ENCODE data around the gene NR0B1. TPM values are rescaled to one million over a fixed set of nuclear protein-coding genes. Genes with fewer than 3 reads are reported as not detected.

NR0B1 gene
- total RNA-seq, 1 donor from 2014 or later = 0.21 TPM

- Histone ChIP-seq H3K36me3 (no peaks in the 10 kb centered on the region), H3K27ac (no peak overlapping the region), H3K4me3 (no peak overlapping the region), H3K27me3 (no peaks in the 10 kb centered on the region), H3K9me3 (no peaks in the 10 kb centered on the region), H3K4me1 (no peaks in the 10 kb centered on the region)
- no peak for DNase-seq (ENCODE audit: low spot score in 2 of 2)
- intact Hi-C loops (cut with DNase I) = no loop called here
- TF ChIP-seq, protein P1, sequence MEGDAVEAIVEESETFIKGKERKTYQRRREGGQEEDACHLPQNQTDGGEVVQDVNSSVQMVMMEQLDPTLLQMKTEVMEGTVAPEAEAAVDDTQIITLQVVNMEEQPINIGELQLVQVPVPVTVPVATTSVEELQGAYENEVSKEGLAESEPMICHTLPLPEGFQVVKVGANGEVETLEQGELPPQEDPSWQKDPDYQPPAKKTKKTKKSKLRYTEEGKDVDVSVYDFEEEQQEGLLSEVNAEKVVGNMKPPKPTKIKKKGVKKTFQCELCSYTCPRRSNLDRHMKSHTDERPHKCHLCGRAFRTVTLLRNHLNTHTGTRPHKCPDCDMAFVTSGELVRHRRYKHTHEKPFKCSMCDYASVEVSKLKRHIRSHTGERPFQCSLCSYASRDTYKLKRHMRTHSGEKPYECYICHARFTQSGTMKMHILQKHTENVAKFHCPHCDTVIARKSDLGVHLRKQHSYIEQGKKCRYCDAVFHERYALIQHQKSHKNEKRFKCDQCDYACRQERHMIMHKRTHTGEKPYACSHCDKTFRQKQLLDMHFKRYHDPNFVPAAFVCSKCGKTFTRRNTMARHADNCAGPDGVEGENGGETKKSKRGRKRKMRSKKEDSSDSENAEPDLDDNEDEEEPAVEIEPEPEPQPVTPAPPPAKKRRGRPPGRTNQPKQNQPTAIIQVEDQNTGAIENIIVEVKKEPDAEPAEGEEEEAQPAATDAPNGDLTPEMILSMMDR (IDR thresholded peaks at IDR 0.05) = no peak
Measured at GRCh38 chrX:30304866-30305265, 4.3 kb downstream of the NR0B1 start.

DNA sequence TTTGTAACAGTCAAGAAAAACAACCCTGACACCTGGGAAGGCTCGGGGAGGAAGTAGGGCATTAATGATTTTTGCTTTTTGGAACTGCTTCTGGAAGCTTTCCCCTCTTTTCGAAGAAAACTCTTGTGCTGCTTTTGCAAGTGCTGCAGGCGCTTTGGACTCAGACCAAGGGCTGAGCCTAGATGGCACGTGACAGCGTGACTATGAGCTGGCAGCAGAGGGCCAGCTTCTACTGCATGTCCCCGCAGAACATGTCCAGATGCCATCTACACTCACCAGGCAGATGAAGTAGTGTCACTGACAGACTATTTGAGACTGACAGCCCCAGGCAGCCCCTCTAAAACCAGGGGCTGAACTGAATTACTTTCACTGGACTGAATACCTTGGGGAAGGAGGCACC, 6.2 kb downstream of the NR0B1 start:
- intact Hi-C loops (cut with DNase I) = no loop called here
- Histone ChIP-seq H3K27me3 (no peaks in the 10 kb centered on the region), H3K36me3 (no peaks in the 10 kb centered on the region), H3K4me3 (no peak overlapping the region), H3K4me1 (no peaks in the 10 kb centered on the region), H3K9me3 (no peaks in the 10 kb centered on the region), H3K27ac (no peak overlapping the region)
- TF ChIP-seq, protein P1 (IDR thresholded peaks at IDR 0.05) = no peak
- DNase-seq (ENCODE audit: low spot score in 2 of 2) = no peak

DNA sequence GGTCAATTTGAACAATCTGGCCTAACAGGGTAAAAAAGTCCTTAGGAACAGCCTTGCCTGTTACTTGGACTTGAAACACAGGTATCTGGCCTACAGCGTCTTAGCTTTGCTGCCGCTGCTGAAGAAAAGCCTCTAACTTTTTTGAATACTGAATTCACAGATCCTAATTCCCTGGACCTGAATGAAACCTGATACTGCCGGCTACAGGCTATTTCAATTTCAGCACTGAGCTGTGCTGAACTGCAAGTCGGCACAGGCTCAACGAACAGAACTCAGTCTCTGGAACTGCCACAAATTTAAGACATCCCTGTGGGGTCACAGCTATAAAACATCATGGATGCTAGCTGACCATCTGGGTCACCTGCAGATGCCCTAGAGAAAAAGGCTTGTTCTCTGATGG, 7.2 kb downstream of the NR0B1 start:
- H3K9me3 ChIP-seq = no peaks in the 10 kb centered on the region
- H3K4me1 ChIP-seq = no peaks in the 10 kb centered on the region
- intact Hi-C loops (cut with DNase I) = no loop called here
- no peak overlapping the region for H3K27ac ChIP-seq
- no peak for DNase-seq (ENCODE audit: low spot score in 2 of 2)
- TF ChIP-seq, protein P1 (IDR thresholded peaks at IDR 0.05) = no peak
- no peaks in the 10 kb centered on the region for H3K27me3 ChIP-seq
- H3K36me3 ChIP-seq = no peaks in the 10 kb centered on the region
- H3K4me3 ChIP-seq = no peak overlapping the region

GRCh38 chrX:30301208-30301607, 8.0 kb downstream of the NR0B1 start:
- H3K9me3 ChIP-seq = no peaks in the 10 kb centered on the region
- no peaks in the 10 kb centered on the region for H3K4me1 ChIP-seq
- H3K27ac ChIP-seq = no peak overlapping the region
- DNase-seq (ENCODE audit: low spot score in 2 of 2) = no peak
- intact Hi-C loops (cut with DNase I) = no loop called here
- H3K36me3 ChIP-seq = no peaks in the 10 kb centered on the region
- TF ChIP-seq, protein P1 (IDR thresholded peaks at IDR 0.05) = no peak
- no peak overlapping the region for H3K4me3 ChIP-seq
- H3K27me3 ChIP-seq = no peaks in the 10 kb centered on the region

DNA sequence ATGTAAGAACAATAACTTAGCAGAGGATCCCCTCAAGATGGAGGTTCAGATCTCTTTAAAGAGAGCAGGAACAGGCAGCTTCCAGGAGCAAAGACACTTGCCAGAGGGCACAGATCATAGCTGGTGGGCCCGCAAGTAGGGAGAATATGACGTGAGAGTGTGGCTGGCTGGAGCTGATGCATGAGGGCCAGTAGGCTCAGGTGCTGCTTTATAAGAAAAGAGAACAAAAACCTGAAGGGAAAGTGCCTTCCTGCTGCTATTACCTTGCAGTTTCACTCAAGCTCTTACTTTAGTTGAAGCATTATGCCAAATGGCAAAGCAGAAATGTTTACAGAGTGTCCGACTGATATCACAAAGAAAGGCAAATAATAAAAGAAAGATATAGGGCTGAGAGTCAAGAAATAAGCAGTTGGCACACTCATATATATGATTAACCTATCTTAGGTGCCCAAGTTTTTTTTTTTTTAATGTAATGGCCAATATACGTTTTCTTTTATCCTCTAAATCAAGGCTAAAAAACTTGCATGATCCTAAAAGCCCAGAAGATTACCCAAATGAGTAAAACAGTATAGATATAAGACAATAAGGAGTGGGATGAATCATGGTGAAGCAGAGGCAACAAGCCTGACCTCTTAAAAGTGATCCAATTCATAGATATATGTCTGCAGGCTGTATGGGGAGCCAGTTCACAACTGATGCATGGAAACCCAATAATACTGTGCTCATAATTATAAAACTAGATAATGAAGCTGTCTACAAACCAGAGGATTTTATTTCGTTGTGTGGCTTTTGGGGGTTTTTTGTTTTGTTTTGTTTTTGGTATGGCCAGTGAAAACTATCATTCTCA, 12.6 kb downstream of the NR0B1 start:
- H3K4me3 ChIP-seq = no peak overlapping the region
- no peaks in the 10 kb centered on the region for H3K4me1 ChIP-seq
- DNase-seq (ENCODE audit: low spot score in 2 of 2) = no peak
- H3K27me3 ChIP-seq = no peaks in the 10 kb centered on the region
- no peaks in the 10 kb centered on the region for H3K9me3 ChIP-seq
- no peaks in the 10 kb centered on the region for H3K36me3 ChIP-seq
- TF ChIP-seq, protein P1 (IDR thresholded peaks at IDR 0.05) = no peak
- H3K27ac ChIP-seq = no peak overlapping the region
- intact Hi-C loops (cut with DNase I) = no loop called here
